ENCODE data around the gene KCNG2.

DNA sequence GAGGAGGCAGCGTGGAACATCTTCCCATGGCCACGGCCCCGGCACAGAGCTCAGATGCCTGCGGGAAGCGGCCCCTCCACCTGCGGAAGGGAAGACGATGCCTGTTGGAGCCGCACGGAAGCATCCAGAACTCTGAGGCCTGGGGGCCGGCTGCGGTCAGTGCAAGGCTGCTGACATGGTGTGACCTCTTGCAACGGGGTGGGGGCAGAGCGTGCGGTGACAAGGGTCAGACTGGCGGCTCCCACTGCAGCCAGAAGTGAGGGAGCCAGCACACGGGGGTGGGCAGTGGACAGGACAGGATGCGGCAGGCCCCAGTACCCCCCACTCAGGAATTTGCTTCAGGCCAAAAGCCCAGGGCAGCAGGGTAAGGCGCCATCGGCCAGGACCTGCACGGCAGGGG lies 104.9 kb downstream of the KCNG2 start:
- TF ChIP-seq, protein P1, sequence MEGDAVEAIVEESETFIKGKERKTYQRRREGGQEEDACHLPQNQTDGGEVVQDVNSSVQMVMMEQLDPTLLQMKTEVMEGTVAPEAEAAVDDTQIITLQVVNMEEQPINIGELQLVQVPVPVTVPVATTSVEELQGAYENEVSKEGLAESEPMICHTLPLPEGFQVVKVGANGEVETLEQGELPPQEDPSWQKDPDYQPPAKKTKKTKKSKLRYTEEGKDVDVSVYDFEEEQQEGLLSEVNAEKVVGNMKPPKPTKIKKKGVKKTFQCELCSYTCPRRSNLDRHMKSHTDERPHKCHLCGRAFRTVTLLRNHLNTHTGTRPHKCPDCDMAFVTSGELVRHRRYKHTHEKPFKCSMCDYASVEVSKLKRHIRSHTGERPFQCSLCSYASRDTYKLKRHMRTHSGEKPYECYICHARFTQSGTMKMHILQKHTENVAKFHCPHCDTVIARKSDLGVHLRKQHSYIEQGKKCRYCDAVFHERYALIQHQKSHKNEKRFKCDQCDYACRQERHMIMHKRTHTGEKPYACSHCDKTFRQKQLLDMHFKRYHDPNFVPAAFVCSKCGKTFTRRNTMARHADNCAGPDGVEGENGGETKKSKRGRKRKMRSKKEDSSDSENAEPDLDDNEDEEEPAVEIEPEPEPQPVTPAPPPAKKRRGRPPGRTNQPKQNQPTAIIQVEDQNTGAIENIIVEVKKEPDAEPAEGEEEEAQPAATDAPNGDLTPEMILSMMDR (IDR thresholded peaks at IDR 0.05; ENCODE audit: poor library complexity): no peak
- TF ChIP-seq EZH2 (IDR thresholded peaks at IDR 0.05; ENCODE audit: borderline replicate concordance): no peak
